ENCODE measurements around the gene VANGL2. TPM values are rescaled to one million over a fixed set of nuclear protein-coding genes. Genes with fewer than 3 reads are reported as not detected.

VANGL2 gene
- total and polyA plus RNA-seq, 2 of the 8 experiments (the other 6 are each of a cell fraction or from before 2014, with no cell fraction given): 62.5 to 118 TPM

DNA sequence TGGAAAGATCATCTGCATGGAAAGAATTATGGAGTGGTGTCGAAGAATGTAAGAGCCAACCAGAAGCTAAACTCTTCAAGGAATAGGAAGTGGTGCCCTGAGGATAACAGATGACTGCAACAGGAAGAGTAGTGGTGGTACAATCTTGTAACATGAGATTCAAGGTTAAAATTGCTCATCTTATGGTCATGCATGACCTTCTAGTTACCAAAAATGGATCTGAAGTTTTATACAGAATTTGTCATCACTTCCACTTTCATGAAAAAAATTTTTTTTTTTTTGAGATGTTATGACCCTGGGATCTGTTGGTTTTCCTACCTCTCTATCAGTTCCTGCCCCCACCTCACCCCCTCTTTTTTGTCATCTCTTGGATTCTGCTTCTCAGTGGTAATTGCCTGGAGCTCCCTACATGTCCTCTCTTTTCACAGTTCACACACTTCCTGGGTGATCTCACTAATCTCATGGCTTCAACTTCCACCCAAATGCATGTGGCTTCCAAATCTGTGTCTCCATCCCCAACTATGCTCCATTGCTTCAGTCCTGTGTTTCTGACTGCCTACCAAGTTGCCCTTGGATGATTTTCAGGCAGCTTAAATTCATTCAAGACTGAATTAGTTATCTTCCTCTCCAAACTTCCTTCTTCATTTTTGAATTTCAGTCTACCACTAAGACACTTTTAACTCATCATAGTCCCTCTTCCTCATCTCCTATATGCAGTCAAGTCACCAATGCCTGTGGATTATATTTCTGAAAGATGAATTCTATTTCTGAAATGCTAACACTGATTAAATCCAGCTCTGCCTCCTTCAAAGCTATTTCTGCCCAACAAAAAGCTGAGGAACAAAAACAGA is 74.3 kb downstream of the VANGL2 start:
- no peak overlapping the region for H3K4me2 ChIP-seq (ENCODE audit: insufficient read depth in 1 of 2, low read depth in 2 of 2, low read length in 2 of 2)
- H3K23ac ChIP-seq (ENCODE audit: insufficient read length): no peak overlapping the region
- no peak overlapping the region for H4K91ac ChIP-seq (replicated peaks; ENCODE audit: insufficient read length, low read length)
- no peaks in the 10 kb centered on the region for H4K20me1 ChIP-seq (replicated peaks in 1 of 2; ENCODE audit: control insufficient read depth in 1 of 2, insufficient read depth in 2 of 2, low read length in 2 of 2)
- DNase-seq (ENCODE audit: low read depth in 1 of 2, low spot score in 2 of 2) (no peak), FAIRE-seq (no peak)
- no peak overlapping the region for H3K18ac ChIP-seq (ENCODE audit: extremely low read depth, low read length)
- H3K79me1 ChIP-seq (ENCODE audit: low read depth, low read length): no peaks in the 10 kb centered on the region
- H3K4ac ChIP-seq (replicated peaks; ENCODE audit: insufficient read length, low read depth, low read length): no peak overlapping the region
- no peak overlapping the region for H2BK20ac ChIP-seq (ENCODE audit: low read length)
- TF ChIP-seq SP1 (IDR thresholded peaks at IDR 0.05; ENCODE audit: low read depth, low read length) (no peak), TAF7 (optimal IDR thresholded peaks at IDR 0.05; ENCODE audit: borderline replicate concordance, low read depth, low read length) (no peak), SUZ12 (IDR thresholded peaks at IDR 0.05; ENCODE audit: low read length) (no peak), ASH2L (IDR thresholded peaks at IDR 0.05; ENCODE audit: low read length) (no peak), RFX5 (IDR thresholded peaks at IDR 0.05; ENCODE audit: borderline replicate concordance, low read depth, low read length) (no peak), TCF12 (IDR thresholded peaks at IDR 0.05; ENCODE audit: low read depth, low read length) (no peak), BACH1 (IDR thresholded peaks at IDR 0.05; ENCODE audit: low read length) (no peak), BCL11A (IDR thresholded peaks at IDR 0.05; ENCODE audit: low read depth in 2 of 2, low read length in 2 of 2) (no peak), SIX5 (IDR thresholded peaks at IDR 0.05; ENCODE audit: low read depth, low read length) (no peak), FOSL1 (IDR thresholded peaks at IDR 0.05; ENCODE audit: insufficient read depth, low read depth, low read length) (no peak), KDM4A (IDR thresholded peaks at IDR 0.05; ENCODE audit: low read depth, low read length, severe bottlenecking) (no peak), ZNF274 (IDR thresholded peaks at IDR 0.05; ENCODE audit: borderline replicate concordance, extremely low read depth, low read length) (no peak)
- TF ChIP-seq, protein P1, sequence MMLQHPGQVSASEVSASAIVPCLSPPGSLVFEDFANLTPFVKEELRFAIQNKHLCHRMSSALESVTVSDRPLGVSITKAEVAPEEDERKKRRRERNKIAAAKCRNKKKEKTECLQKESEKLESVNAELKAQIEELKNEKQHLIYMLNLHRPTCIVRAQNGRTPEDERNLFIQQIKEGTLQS (IDR thresholded peaks at IDR 0.05; ENCODE audit: insufficient read depth, low read depth, low read length): no peak
- no peak overlapping the region for H3K9ac ChIP-seq (replicated peaks in 1 of 4; ENCODE audit: extremely low read depth in 1 of 4, low read depth in 3 of 4, low read length in 3 of 4)
- no peak overlapping the region for H3K4me3 ChIP-seq (ENCODE audit: extremely low read depth in 1 of 4, insufficient read depth in 2 of 4, low read depth in 3 of 4, low read length in 4 of 4)
- H4K8ac ChIP-seq (ENCODE audit: extremely low read depth, insufficient read depth, low read length): no peak overlapping the region
- POLR2A ChIA-PET (ENCODE audit: partially characterized antibody): interaction anchor here (0.7 kb wide), 1 partner anchor 151 kb away, joined by 3 read pairs; no protein-coding TSS in a partner anchor
- no peaks in the 10 kb centered on the region; the same call in 1 of the 2 replicates for H3K23me2 ChIP-seq (ENCODE audit: low read depth, low read length)
- 91% methylated on average over 1 of the region's 1 CpG; no CpG with 5 or more reads in 1 of the 2 experiments for whole genome bisulfite sequencing, 2 experiments (ENCODE audit: extremely low coverage in 1 of 2, insufficient coverage in 1 of 2, insufficient read length in 1 of 2, insufficient replicate concordance in 2 of 2, low coverage in 1 of 2, low lambda C conversion rate in 2 of 2, missing lambda C conversion rate in 1 of 2)
- H3K4me1 ChIP-seq (replicated peaks in 1 of 4; ENCODE audit: control insufficient read depth in 3 of 4, insufficient read depth in 4 of 4, low read length in 3 of 4): no peaks in the 10 kb centered on the region
- H3K9me3 ChIP-seq (ENCODE audit: insufficient read depth in 2 of 2, low read depth in 1 of 2, low read length in 1 of 2): no peaks in the 10 kb centered on the region
- no peak overlapping the region for H2BK120ac ChIP-seq (replicated peaks; ENCODE audit: low read depth, low read length)
- H2BK15ac ChIP-seq (ENCODE audit: low read length): no peak overlapping the region
- H3K27ac ChIP-seq (ENCODE audit: low read depth, low read length): no peak overlapping the region
- H3K79me2 ChIP-seq (ENCODE audit: control insufficient read depth in 1 of 2, insufficient read depth in 2 of 2, low read length in 2 of 2): no peaks in the 10 kb centered on the region
- H3K56ac ChIP-seq (replicated peaks; ENCODE audit: insufficient read length, low read depth, low read length): no peak overlapping the region
- no peaks in the 10 kb centered on the region for H3K36me3 ChIP-seq (ENCODE audit: control insufficient read depth in 2 of 4, insufficient read depth in 4 of 4, low read length in 3 of 4)
- H2AK5ac ChIP-seq (ENCODE audit: low read depth, low read length): no peak overlapping the region
- H3K27me3 ChIP-seq (replicated peaks in 1 of 4; ENCODE audit: control insufficient read depth in 3 of 4, extremely low read depth in 1 of 4, insufficient read depth in 3 of 4, low read length in 3 of 4): no peaks in the 10 kb centered on the region
- no peak overlapping the region for H2BK12ac ChIP-seq (ENCODE audit: low read depth, low read length)
- H2BK5ac ChIP-seq (ENCODE audit: low read depth, low read length): no peak overlapping the region
- H4K5ac ChIP-seq (ENCODE audit: insufficient read length, low read depth, low read length): no peak overlapping the region
- CTCF ChIA-PET (ENCODE audit: partially characterized antibody): interaction anchor here (0.7 to 1.3 kb wide), 4 partner anchors 10 to 622 kb away, joined by 3 to 4 read pairs (median 3); no protein-coding TSS in a partner anchor
- H2AFZ ChIP-seq (ENCODE audit: low read length): no peak overlapping the region
- H3K14ac ChIP-seq (ENCODE audit: insufficient read length): no peak overlapping the region
